Measurements from ENCODE around the gene CCNY.

Gene CCNY

DNA sequence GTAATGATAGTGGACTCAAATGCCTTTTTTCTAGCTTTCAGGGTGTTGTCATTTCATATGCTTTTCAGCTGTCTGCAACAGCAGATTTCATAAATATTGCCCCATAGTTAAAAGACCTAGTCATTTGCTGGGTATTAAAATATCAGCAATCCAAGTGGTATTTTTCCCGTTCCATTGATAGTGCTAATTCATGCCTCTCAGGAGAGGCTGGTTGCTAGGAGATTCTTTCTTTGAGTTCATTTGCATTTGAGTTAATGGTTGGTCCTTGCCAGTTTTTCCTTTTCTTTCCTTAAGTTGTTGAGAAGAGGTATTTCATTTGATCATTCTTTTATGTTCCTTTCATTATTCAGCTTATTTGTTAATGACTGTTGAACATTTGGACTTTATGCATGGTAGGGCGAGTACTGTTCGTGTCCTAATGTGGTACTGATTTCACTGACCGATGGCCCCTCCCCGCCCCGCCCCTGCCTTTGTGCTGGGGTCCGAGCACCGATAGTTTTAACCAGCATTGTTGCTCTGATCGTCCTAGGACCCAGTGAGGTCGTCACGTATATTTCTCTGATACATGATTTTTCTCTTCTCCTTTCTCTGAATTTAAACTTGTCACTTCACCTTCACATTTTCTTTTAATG is 128.6 kb downstream of the CCNY start:
- H3K79me1 ChIP-seq (replicated peaks; ENCODE audit: low read length, poor library complexity, severe bottlenecking): peaks cover 40% of the 10 kb centered on the region
- H3K9ac ChIP-seq (ENCODE audit: low read length): peak overlapping the region; percentile 26
- H4K91ac ChIP-seq (ENCODE audit: low read length): no peak overlapping the region
- H3K4me3 ChIP-seq (ENCODE audit: insufficient read depth in 1 of 2, low read depth in 1 of 2, low read length in 2 of 2): no peak overlapping the region
- H4K8ac ChIP-seq (ENCODE audit: low read length): no peak overlapping the region
- peak; percentile 26 for DNase-seq
- no peak overlapping the region for H3K14ac ChIP-seq (ENCODE audit: low read length in 2 of 2)
- H2BK5ac ChIP-seq (ENCODE audit: low read depth, low read length, poor library complexity, severe bottlenecking): no peak overlapping the region
- no peak overlapping the region for H2AK5ac ChIP-seq (ENCODE audit: low read length, severe bottlenecking)
- H2AFZ ChIP-seq (ENCODE audit: low read depth, low read length): no peak overlapping the region
- H3K18ac ChIP-seq (ENCODE audit: low read depth in 1 of 2, low read length in 2 of 2): no peak overlapping the region
- no peak overlapping the region for H3K4ac ChIP-seq (ENCODE audit: low read depth in 1 of 2, low read length in 2 of 2)
- H3K36me3 ChIP-seq (ENCODE audit: control insufficient read depth in 1 of 2, insufficient read depth in 2 of 2, low read depth in 1 of 2, low read length in 2 of 2): no peaks in the 10 kb centered on the region
- no peak overlapping the region for H2BK120ac ChIP-seq (ENCODE audit: low read depth, low read length)
- 80% methylated on average over 11 of the region's 11 CpGs for WGBS
- H2BK15ac ChIP-seq (ENCODE audit: low read depth, poor library complexity, severe bottlenecking): no peak overlapping the region
- no peaks in the 10 kb centered on the region for H3K9me3 ChIP-seq (ENCODE audit: control insufficient read depth, low read length)
- H2BK12ac ChIP-seq (ENCODE audit: low read length in 2 of 2): no peak overlapping the region
- peaks cover 23% of the 10 kb centered on the region for H3K4me1 ChIP-seq (ENCODE audit: control insufficient read depth, insufficient read depth, low read depth, low read length)
- H3K27me3 ChIP-seq (ENCODE audit: control insufficient read depth in 1 of 2, insufficient read depth in 1 of 2, low read length in 2 of 2): no peaks in the 10 kb centered on the region
- no peak overlapping the region for H3K4me2 ChIP-seq (ENCODE audit: low read length, poor library complexity, severe bottlenecking)
- H3K27ac ChIP-seq (ENCODE audit: low read length, poor library complexity, severe bottlenecking): no peak overlapping the region
- no peak overlapping the region for H3K23ac ChIP-seq (ENCODE audit: low read length in 2 of 2)

DNA sequence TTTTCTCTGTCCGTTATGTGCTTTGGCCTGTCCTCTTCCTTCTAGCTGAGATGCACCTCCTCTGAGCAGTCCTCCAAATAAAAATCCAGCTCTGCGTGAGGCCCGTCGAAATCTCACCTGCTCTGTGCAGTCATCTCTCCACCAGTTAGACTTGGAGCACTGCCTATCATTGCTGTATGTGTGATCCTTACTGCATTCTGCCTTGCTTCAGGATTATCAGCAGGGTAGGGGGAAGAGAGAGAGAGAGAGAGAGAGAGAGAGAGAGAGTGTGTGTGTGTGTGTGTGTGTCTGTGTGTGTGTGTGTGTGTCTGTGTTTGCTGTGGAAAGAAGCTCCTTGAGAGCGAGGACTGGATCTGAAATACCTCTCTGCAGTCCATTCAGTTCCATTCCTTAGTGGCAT is 129.4 kb downstream of the CCNY start:
- Histone ChIP-seq H2BK5ac (ENCODE audit: low read depth, low read length, poor library complexity, severe bottlenecking) (no peak overlapping the region), H3K36me3 (ENCODE audit: control insufficient read depth in 1 of 2, insufficient read depth in 2 of 2, low read depth in 1 of 2, low read length in 2 of 2) (no peaks in the 10 kb centered on the region), H2BK120ac (ENCODE audit: low read depth, low read length) (no peak overlapping the region), H3K14ac (ENCODE audit: low read length in 2 of 2) (peak overlapping the region in 1 of 2 experiments; percentile 4), H3K9ac (ENCODE audit: low read length) (no peak overlapping the region), H3K4ac (ENCODE audit: low read depth in 1 of 2, low read length in 2 of 2) (no peak overlapping the region), H3K4me2 (ENCODE audit: low read length, poor library complexity, severe bottlenecking) (no peak overlapping the region), H2BK12ac (ENCODE audit: low read length in 2 of 2) (no peak overlapping the region), H3K27ac (ENCODE audit: low read length, poor library complexity, severe bottlenecking) (no peak overlapping the region), H2AK5ac (ENCODE audit: low read length, severe bottlenecking) (no peak overlapping the region), H4K91ac (ENCODE audit: low read length) (no peak overlapping the region), H4K8ac (ENCODE audit: low read length) (no peak overlapping the region), H3K18ac (ENCODE audit: low read depth in 1 of 2, low read length in 2 of 2) (no peak overlapping the region), H3K9me3 (ENCODE audit: control insufficient read depth, low read length) (no peaks in the 10 kb centered on the region), H3K23ac (ENCODE audit: low read length in 2 of 2) (no peak overlapping the region), H3K4me3 (ENCODE audit: insufficient read depth in 1 of 2, low read depth in 1 of 2, low read length in 2 of 2) (no peak overlapping the region), H3K27me3 (ENCODE audit: control insufficient read depth in 1 of 2, insufficient read depth in 1 of 2, low read length in 2 of 2) (no peaks in the 10 kb centered on the region), H2BK15ac (ENCODE audit: low read depth, poor library complexity, severe bottlenecking) (no peak overlapping the region), H2AFZ (ENCODE audit: low read depth, low read length) (no peak overlapping the region), H3K4me1 (ENCODE audit: control insufficient read depth, insufficient read depth, low read depth, low read length) (peaks cover 25% of the 10 kb centered on the region), H3K79me1 (replicated peaks; ENCODE audit: low read length, poor library complexity, severe bottlenecking) (peaks cover 44% of the 10 kb centered on the region)
- no peak for DNase-seq
- 80% methylated on average over 4 of the region's 5 CpGs for WGBS

DNA sequence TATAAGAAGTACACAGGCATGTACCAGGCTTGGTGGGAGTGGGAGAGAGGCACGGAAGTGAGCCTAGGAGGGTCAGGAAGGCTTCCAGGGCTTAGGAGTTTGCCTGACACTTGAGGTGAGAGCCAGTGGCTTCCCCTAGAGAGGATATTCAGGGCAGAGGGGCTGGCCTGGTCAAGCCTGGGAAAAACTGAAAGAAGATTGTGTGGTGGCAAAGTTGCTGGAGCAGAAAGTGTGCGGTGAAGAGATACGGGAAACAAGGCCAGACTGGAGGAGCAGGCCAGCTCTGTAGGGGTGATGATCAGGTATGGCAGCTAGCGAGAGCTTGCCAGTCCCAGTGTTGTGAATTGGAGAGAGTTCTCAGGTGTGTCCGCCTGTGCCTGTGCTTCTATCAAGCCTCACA is 129.9 kb downstream of the CCNY start:
- H2AFZ ChIP-seq (ENCODE audit: low read depth, low read length): no peak overlapping the region
- no peak overlapping the region for H3K4me2 ChIP-seq (ENCODE audit: low read length, poor library complexity, severe bottlenecking)
- no peak overlapping the region for H3K18ac ChIP-seq (ENCODE audit: low read depth in 1 of 2, low read length in 2 of 2)
- H3K27me3 ChIP-seq (ENCODE audit: control insufficient read depth in 1 of 2, insufficient read depth in 1 of 2, low read length in 2 of 2): no peaks in the 10 kb centered on the region
- peaks cover 22% of the 10 kb centered on the region for H3K4me1 ChIP-seq (ENCODE audit: control insufficient read depth, insufficient read depth, low read depth, low read length)
- H2BK15ac ChIP-seq (ENCODE audit: low read depth, poor library complexity, severe bottlenecking): no peak overlapping the region
- no peak overlapping the region for H3K4ac ChIP-seq (ENCODE audit: low read depth in 1 of 2, low read length in 2 of 2)
- no peak overlapping the region for H4K91ac ChIP-seq (ENCODE audit: low read length)
- no peak overlapping the region for H3K27ac ChIP-seq (ENCODE audit: low read length, poor library complexity, severe bottlenecking)
- H3K9ac ChIP-seq (ENCODE audit: low read length): no peak overlapping the region
- no peak overlapping the region for H2BK12ac ChIP-seq (ENCODE audit: low read length in 2 of 2)
- H3K23ac ChIP-seq (ENCODE audit: low read length in 2 of 2): peak overlapping the region in 1 of 2 experiments; percentile 9
- no peak overlapping the region for H3K4me3 ChIP-seq (ENCODE audit: insufficient read depth in 1 of 2, low read depth in 1 of 2, low read length in 2 of 2)
- no peak overlapping the region for H2BK120ac ChIP-seq (ENCODE audit: low read depth, low read length)
- H2AK5ac ChIP-seq (ENCODE audit: low read length, severe bottlenecking): no peak overlapping the region
- no peak overlapping the region for H2BK5ac ChIP-seq (ENCODE audit: low read depth, low read length, poor library complexity, severe bottlenecking)
- no peaks in the 10 kb centered on the region for H3K36me3 ChIP-seq (ENCODE audit: control insufficient read depth in 1 of 2, insufficient read depth in 2 of 2, low read depth in 1 of 2, low read length in 2 of 2)
- no peak for DNase-seq
- no peak overlapping the region for H4K8ac ChIP-seq (ENCODE audit: low read length)
- H3K79me1 ChIP-seq (replicated peaks; ENCODE audit: low read length, poor library complexity, severe bottlenecking): peaks cover 42% of the 10 kb centered on the region
- H3K9me3 ChIP-seq (ENCODE audit: control insufficient read depth, low read length): no peaks in the 10 kb centered on the region
- H3K14ac ChIP-seq (ENCODE audit: low read length in 2 of 2): no peak overlapping the region
- WGBS: 96% methylated on average over 5 of the region's 5 CpGs

DNA sequence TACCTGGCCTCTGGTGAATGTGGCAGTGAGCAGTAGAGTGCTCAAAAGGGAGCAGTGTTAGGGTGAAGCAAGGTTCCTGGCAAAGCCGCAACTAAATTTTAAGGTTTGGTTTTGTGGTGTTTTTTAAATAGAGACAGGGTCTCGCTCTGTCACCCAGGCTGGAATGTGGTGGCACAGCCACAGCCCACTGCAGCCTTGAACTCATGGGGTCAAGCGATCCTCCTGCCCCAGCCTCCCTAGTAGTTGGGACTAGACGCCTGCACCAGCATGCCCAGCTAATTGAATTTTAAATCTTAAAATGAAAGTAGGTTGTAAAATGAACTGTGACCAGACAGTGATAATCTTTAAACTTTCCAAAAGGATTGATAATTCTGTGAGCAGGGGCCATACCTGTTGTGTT is 130.4 kb downstream of the CCNY start:
- no peak overlapping the region for H3K14ac ChIP-seq (ENCODE audit: low read length in 2 of 2)
- H2AFZ ChIP-seq (ENCODE audit: low read depth, low read length): no peak overlapping the region
- H3K4me1 ChIP-seq (ENCODE audit: control insufficient read depth, insufficient read depth, low read depth, low read length): peaks cover 20% of the 10 kb centered on the region
- H2AK5ac ChIP-seq (ENCODE audit: low read length, severe bottlenecking): no peak overlapping the region
- no peak overlapping the region for H4K91ac ChIP-seq (ENCODE audit: low read length)
- WGBS: 98% methylated on average over 4 of the region's 4 CpGs
- H3K36me3 ChIP-seq (ENCODE audit: control insufficient read depth in 1 of 2, insufficient read depth in 2 of 2, low read depth in 1 of 2, low read length in 2 of 2): no peaks in the 10 kb centered on the region
- no peak overlapping the region for H3K18ac ChIP-seq (ENCODE audit: low read depth in 1 of 2, low read length in 2 of 2)
- no peaks in the 10 kb centered on the region for H3K27me3 ChIP-seq (ENCODE audit: control insufficient read depth in 1 of 2, insufficient read depth in 1 of 2, low read length in 2 of 2)
- no peak overlapping the region for H2BK5ac ChIP-seq (ENCODE audit: low read depth, low read length, poor library complexity, severe bottlenecking)
- no peak for DNase-seq
- no peak overlapping the region for H2BK12ac ChIP-seq (ENCODE audit: low read length in 2 of 2)
- H4K8ac ChIP-seq (ENCODE audit: low read length): no peak overlapping the region
- H3K9me3 ChIP-seq (ENCODE audit: control insufficient read depth, low read length): no peaks in the 10 kb centered on the region
- peaks cover 38% of the 10 kb centered on the region for H3K79me1 ChIP-seq (replicated peaks; ENCODE audit: low read length, poor library complexity, severe bottlenecking)
- H3K4me2 ChIP-seq (ENCODE audit: low read length, poor library complexity, severe bottlenecking): no peak overlapping the region
- H3K4ac ChIP-seq (ENCODE audit: low read depth in 1 of 2, low read length in 2 of 2): no peak overlapping the region
- no peak overlapping the region for H3K4me3 ChIP-seq (ENCODE audit: insufficient read depth in 1 of 2, low read depth in 1 of 2, low read length in 2 of 2)
- no peak overlapping the region for H3K9ac ChIP-seq (ENCODE audit: low read length)
- no peak overlapping the region for H3K27ac ChIP-seq (ENCODE audit: low read length, poor library complexity, severe bottlenecking)
- no peak overlapping the region for H2BK120ac ChIP-seq (ENCODE audit: low read depth, low read length)
- H2BK15ac ChIP-seq (ENCODE audit: low read depth, poor library complexity, severe bottlenecking): no peak overlapping the region
- no peak overlapping the region for H3K23ac ChIP-seq (ENCODE audit: low read length in 2 of 2)
